H1 (cell line): ENCODE results near the gene CAV3. TPM values are rescaled to one million over a fixed set of nuclear protein-coding genes. Genes with fewer than 3 reads are reported as not detected.

Experiments used
- BCL11A ChIP-seq, 2 experiments: IDR thresholded peaks; one replicate each; pipeline ENCODE4 v1.6.1; 2011; ENCODE audit warnings: low read depth in 2 of 2, low read length in 2 of 2, mild to moderate bottlenecking in 2 of 2
- BRCA1 ChIP-seq: IDR thresholded peaks from 2 replicates; pipeline ENCODE4 v1.6.1; 2012; ENCODE audit warnings: low read depth, low read length, improper control_type of control experiment
- CBX5 ChIP-seq: fragments of 300-800, 300-1000 bp; sonication (generic); IDR thresholded peaks from 2 replicates; pipeline ENCODE4 v1.7.1; 2016; ENCODE audit warnings: antibody characterized with exemption, low read length, low read depth
- CEBPB ChIP-seq: IDR thresholded peaks from 2 replicates; pipeline ENCODE4 v1.6.1; 2012; ENCODE audit warnings: low read depth, low read length
- FOSL1 ChIP-seq: IDR thresholded peaks from 2 replicates; pipeline ENCODE4 v1.6.1; 2011; ENCODE audit warnings: mild to moderate bottlenecking, low read depth, low read length, moderate library complexity; ENCODE audit not compliant: insufficient read depth
- KDM5A ChIP-seq: fragments of 200-600 bp; IDR thresholded peaks from 2 replicates; pipeline ENCODE4 v1.7.1; 2012; ENCODE audit warnings: mild to moderate bottlenecking, low read length, inconsistent platforms, mixed read lengths
- MAFK ChIP-seq: IDR thresholded peaks from 2 replicates; pipeline ENCODE4 v1.6.1; 2012; ENCODE audit warnings: low read depth, mild to moderate bottlenecking, improper control_type of control experiment, low read length
- TCF12 ChIP-seq: IDR thresholded peaks from 2 replicates; pipeline ENCODE4 v1.6.1; 2011; ENCODE audit warnings: low read depth, mild to moderate bottlenecking, low read length
- TEAD4 ChIP-seq: IDR thresholded peaks from 2 replicates; pipeline ENCODE4 v1.6.1; 2012; ENCODE audit warnings: low read depth, low read length, inconsistent platforms, mixed read lengths
- polyA plus RNA-seq, 7 experiments: library from polyadenylated mRNA; depleted of rRNA in 3 of 7; stranded (reverse) in 5 of 7; unstranded in 2 of 7; fragments of >200 nt in 5 of 7; fragments of 200-250 nt in 2 of 7; gene quantifications; 1 replicate in 5 of 7; 2 replicates in 1 of 7; 4 replicates in 1 of 7; pipeline versions ENCODE4 v1.2.1 to v1.2.3, GENCODE V29; 2011 to 2013; ENCODE audit warnings: missing spikeins in 2 of 7, mixed read lengths in 2 of 7
- total RNA-seq: library from RNA; stranded (reverse); fragmentation: NEBNext Ultra II Directional; extraction: Animal tissue kit (Norgen Biotek cat#: 25700); gene quantifications from 2 replicates; pipeline ENCODE4 v1.2.1, GENCODE V29; 2021

The CAV3 gene
- total and polyA plus RNA-seq, 2 of the 8 experiments (the other 6 are each of a cell fraction or from before 2014, with no cell fraction given): not detected

DNA sequence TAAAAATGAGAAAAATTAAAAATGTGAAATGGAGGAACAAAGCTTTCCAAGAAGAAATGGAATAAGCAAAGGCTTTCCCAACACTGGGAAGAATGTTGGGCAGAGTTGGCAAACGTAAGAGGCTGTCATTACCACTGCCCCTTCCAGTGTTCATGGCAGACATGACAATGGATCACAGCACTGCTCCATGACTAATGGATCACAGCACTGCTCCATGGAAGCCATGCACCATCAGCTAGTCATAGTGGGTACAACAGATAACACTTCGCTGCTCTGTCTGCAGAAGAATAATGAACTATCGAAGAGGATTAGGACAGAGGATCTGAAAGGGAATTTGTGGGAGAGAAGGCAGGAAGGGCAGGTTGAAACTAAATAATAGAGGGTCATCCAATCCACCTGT lies 5.0 kb downstream of the CAV3 start (continued):
- no peak for TF ChIP-seq FOSL1
- TF ChIP-seq MAFK: no peak
- TF ChIP-seq CBX5: no peak
- TF ChIP-seq KDM5A: no peak
- no peak for TF ChIP-seq CEBPB
- no peak for TF ChIP-seq TEAD4
- no peak for TF ChIP-seq TCF12
- no peak for TF ChIP-seq BCL11A (IDR thresholded peaks at IDR 0.05; ENCODE audit: low read depth in 2 of 2, low read length in 2 of 2)
- no peak for TF ChIP-seq BRCA1
